DND-41 (cell line): ENCODE results near the gene MICALL2.

Experiments
- ATAC-seq: fragments of 200-7000 bp; cut with Tn5 transposase; 3 replicates; pipeline ENCODE4 v1.9.1; 2021; ENCODE audit warnings: low read depth; ENCODE audit not compliant: insufficient read depth
- DNase-seq: peaks from one replicate; pipeline ENCODE4 v3.0.0-alpha.2; 2020
- H2AFZ ChIP-seq: 2 replicates; pipeline ENCODE4 v1.6.0; 2012; ENCODE audit warnings: low read depth, low read length
- H3K27ac ChIP-seq: 2 replicates; pipeline ENCODE4 v1.5.1; 2012; ENCODE audit warnings: low read length, inconsistent platforms
- H3K27me3 ChIP-seq: fragments of 200-600 bp; sonication (generic); 2 replicates; pipeline ENCODE4 v1.6.0; 2012; ENCODE audit warnings: low read length, mild to moderate bottlenecking, inconsistent platforms; ENCODE audit not compliant: insufficient read depth, poor library complexity
- H3K36me3 ChIP-seq: 2 replicates; pipeline ENCODE4 v1.5.1; 2012; ENCODE audit warnings: low read length, inconsistent platforms; ENCODE audit not compliant: insufficient read depth
- H3K4me1 ChIP-seq: 2 replicates; pipeline ENCODE4 v1.5.1; 2012; ENCODE audit warnings: mild to moderate bottlenecking, low read length; ENCODE audit not compliant: insufficient read depth
- H3K4me2 ChIP-seq: 2 replicates; pipeline ENCODE4 v1.6.0; 2012; ENCODE audit warnings: mild to moderate bottlenecking, moderate library complexity, low read length, inconsistent platforms; ENCODE audit not compliant: insufficient read depth
- H3K4me3 ChIP-seq, 2 experiments: fragments of 200-600 bp in 1 of 2; shearing (Covaris generic) in 1 of 2; 2 replicates each; pipeline ENCODE4 v1.5.1; 2012 to 2016; ENCODE audit warnings: inconsistent platforms in 2 of 2, low read length in 2 of 2, mild to moderate bottlenecking in 2 of 2, low read depth in 1 of 2, moderate library complexity in 1 of 2
- H3K79me2 ChIP-seq: 2 replicates; pipeline ENCODE4 v1.6.0; 2012; ENCODE audit warnings: low read length, inconsistent platforms; ENCODE audit not compliant: insufficient read depth
- H3K9ac ChIP-seq: 2 replicates; pipeline ENCODE4 v1.6.0; 2012; ENCODE audit warnings: low read depth, mild to moderate bottlenecking, inconsistent platforms, low read length, moderate library complexity
- H3K9me3 ChIP-seq: 2 replicates; pipeline ENCODE4 v1.5.1; 2012; ENCODE audit warnings: low read length, moderate library complexity, mild to moderate bottlenecking, inconsistent platforms; ENCODE audit not compliant: insufficient read depth, severe bottlenecking
- H4K20me1 ChIP-seq: 2 replicates; pipeline ENCODE4 v1.6.0; 2012; ENCODE audit warnings: low read length; ENCODE audit not compliant: insufficient read depth
- EZH2 ChIP-seq: IDR thresholded peaks from 3 replicates; pipeline ENCODE4 v1.6.1; 2012; ENCODE audit warnings: borderline replicate concordance, low read depth, mild to moderate bottlenecking, moderate library complexity, low read length, inconsistent platforms; ENCODE audit not compliant: severe bottlenecking
- TF ChIP-seq, protein P1 (sequence below): IDR thresholded peaks from 2 replicates; pipeline ENCODE4 v1.5.1; 2012; ENCODE audit warnings: borderline replicate concordance, low read length, moderate library complexity, mild to moderate bottlenecking; ENCODE audit not compliant: poor library complexity, severe bottlenecking; ENCODE audit errors: extremely low read depth

MICALL2 gene

DNA sequence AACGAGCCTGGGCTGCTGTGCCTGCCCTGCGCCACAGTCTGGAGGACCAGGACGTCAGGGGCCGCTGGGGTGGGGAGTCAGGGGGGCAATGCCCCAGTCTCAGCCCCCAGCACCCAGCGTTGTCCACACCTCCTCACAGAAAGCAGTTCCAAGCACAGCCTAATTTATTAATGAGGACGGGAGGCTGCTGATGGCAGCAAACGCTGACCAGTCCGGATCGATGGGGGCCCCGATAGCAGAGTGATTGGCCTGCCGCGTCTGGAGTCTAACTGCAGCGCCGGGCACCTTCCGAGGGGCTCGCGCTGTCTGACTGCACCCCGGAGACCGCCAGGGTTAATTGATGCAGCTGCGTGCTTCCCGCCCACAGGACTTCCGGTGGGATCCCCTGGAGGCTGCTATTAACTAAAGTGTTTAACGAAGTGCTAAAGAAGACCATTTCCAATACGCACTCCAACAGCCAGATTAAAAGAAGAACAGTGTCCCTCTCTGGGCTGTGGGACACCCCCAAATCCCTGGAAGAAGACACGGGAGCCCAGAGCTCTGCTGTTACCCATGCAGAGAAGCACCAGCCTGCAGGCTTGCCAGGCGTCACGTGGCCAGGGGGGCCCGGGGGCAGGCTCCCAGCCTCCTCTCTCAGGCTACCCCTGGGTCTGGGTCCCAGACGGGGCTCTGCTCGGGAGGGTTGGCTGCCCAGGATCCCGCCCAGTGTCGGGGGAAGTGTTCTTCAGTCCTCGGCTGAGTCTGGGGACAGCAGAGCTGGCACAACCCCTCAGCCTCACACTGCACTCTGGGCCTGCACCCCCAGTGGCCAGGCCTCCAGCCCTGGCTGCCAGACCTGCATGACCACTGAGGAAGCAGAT lies 63.8 kb downstream of the MICALL2 start:
- H3K27ac ChIP-seq = no peak overlapping the region
- H3K4me2 ChIP-seq = peak overlapping the region; percentile 59
- no peaks in the 10 kb centered on the region for H3K9me3 ChIP-seq
- H3K27me3 ChIP-seq = peaks cover 2% of the 10 kb centered on the region
- peaks cover 12% of the 10 kb centered on the region for H3K4me1 ChIP-seq
- peak overlapping the region; percentile 16; the same call in 1 of the 2 replicates for H3K9ac ChIP-seq
- peak; percentile 66 for DNase-seq
- TF ChIP-seq, protein P1, sequence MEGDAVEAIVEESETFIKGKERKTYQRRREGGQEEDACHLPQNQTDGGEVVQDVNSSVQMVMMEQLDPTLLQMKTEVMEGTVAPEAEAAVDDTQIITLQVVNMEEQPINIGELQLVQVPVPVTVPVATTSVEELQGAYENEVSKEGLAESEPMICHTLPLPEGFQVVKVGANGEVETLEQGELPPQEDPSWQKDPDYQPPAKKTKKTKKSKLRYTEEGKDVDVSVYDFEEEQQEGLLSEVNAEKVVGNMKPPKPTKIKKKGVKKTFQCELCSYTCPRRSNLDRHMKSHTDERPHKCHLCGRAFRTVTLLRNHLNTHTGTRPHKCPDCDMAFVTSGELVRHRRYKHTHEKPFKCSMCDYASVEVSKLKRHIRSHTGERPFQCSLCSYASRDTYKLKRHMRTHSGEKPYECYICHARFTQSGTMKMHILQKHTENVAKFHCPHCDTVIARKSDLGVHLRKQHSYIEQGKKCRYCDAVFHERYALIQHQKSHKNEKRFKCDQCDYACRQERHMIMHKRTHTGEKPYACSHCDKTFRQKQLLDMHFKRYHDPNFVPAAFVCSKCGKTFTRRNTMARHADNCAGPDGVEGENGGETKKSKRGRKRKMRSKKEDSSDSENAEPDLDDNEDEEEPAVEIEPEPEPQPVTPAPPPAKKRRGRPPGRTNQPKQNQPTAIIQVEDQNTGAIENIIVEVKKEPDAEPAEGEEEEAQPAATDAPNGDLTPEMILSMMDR = no peak
- no peak for TF ChIP-seq EZH2
- peak overlapping the region; percentile 44; the same call in 1 of the 2 replicates for H2AFZ ChIP-seq
- no peaks in the 10 kb centered on the region for H3K36me3 ChIP-seq
- H3K4me3 ChIP-seq = peak overlapping the region in 1 of 2 experiments; percentile 30; a peak in 1 of 4 replicates
- ATAC-seq = peak; percentile 95
- H4K20me1 ChIP-seq = no peaks in the 10 kb centered on the region
- no peaks in the 10 kb centered on the region for H3K79me2 ChIP-seq

DNA sequence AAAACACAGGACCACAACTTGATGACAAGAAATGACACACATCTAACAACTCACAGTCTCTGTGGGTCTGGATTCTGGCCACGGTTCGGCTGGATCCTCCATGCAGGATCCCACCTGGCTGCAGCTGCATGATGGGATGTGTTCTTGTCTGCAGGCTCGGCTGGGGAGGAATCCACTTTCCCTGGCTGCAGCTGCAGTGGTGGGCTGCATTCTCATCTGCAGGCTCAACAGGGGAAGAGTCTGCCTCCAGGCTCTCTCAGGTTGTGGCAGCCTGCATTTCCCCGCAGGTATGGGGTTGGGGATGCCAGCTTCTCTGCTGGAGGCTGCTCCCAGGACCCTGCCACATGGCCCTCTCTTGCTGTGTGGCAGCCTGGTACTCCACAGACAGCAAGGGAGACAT lies 64.9 kb downstream of the MICALL2 start:
- peaks cover 2% of the 10 kb centered on the region for H3K27me3 ChIP-seq
- H2AFZ ChIP-seq = no peak overlapping the region
- no peak overlapping the region for H3K4me2 ChIP-seq
- H4K20me1 ChIP-seq = no peaks in the 10 kb centered on the region
- H3K4me1 ChIP-seq = peaks cover 12% of the 10 kb centered on the region
- no peak for TF ChIP-seq EZH2
- TF ChIP-seq, protein P1 = no peak
- no peaks in the 10 kb centered on the region for H3K9me3 ChIP-seq
- no peak overlapping the region for H3K9ac ChIP-seq
- H3K79me2 ChIP-seq = no peaks in the 10 kb centered on the region
- ATAC-seq (no peak), DNase-seq (no peak)
- no peaks in the 10 kb centered on the region for H3K36me3 ChIP-seq
- no peak overlapping the region for H3K4me3 ChIP-seq
- no peak overlapping the region for H3K27ac ChIP-seq

DNA sequence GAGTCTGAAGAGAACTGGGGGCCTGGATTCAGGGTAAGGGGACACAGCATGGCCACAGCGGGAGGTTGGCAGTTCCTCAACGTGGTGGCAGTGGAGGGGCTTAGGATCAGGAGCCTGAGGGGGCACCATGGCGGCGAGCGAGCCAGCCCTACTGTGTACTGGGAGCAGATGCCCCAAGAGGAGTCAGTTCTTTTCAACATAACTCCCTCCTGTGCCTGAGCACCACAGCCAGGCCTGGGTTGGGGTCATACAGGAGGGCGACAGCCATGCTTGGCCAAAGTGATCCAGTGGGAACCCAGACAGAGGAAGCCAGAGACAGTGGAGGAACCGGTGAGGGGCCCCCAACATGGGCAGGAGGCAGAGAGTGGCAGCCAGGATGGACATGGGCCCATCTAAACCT lies 65.8 kb downstream of the MICALL2 start:
- Histone ChIP-seq H3K9me3 (no peaks in the 10 kb centered on the region), H3K4me1 (peaks cover 12% of the 10 kb centered on the region), H3K27me3 (peaks cover 2% of the 10 kb centered on the region)

DNA sequence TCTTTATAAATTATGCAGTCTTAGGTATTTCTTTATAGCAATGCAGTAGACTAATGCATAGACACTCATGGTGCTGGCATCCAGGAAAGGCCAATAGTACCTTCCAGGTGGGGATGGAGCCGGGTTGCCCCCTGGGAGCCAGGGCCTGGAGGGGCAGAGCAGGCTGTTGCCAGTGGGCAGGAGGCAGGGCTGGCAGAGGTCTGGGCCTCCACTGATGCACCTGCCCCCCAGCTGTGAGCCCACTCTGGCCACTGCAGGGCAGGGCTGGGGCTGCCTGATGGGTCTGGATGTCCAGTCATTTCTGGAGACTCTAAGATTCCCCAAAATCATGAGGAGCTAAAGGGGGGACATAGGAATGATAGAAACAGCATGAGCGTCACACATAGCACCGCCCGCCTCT lies 66.7 kb downstream of the MICALL2 start:
- Histone ChIP-seq H3K4me3 (no peak overlapping the region), H3K4me2 (no peak overlapping the region), H3K36me3 (no peaks in the 10 kb centered on the region), H3K4me1 (peaks cover 12% of the 10 kb centered on the region), H3K9me3 (no peaks in the 10 kb centered on the region), H4K20me1 (no peaks in the 10 kb centered on the region), H3K27me3 (peaks cover 2% of the 10 kb centered on the region), H3K27ac (no peak overlapping the region), H3K9ac (no peak overlapping the region), H3K79me2 (no peaks in the 10 kb centered on the region), H2AFZ (no peak overlapping the region)
- ATAC-seq (no peak), DNase-seq (no peak)
- no peak for TF ChIP-seq EZH2
- TF ChIP-seq, protein P1 = no peak

More for the DNA sequence above, 65.8 kb downstream of the MICALL2 start:
- DNase-seq = no peak
- H3K79me2 ChIP-seq = no peaks in the 10 kb centered on the region
- no peak overlapping the region for H2AFZ ChIP-seq
- H4K20me1 ChIP-seq = no peaks in the 10 kb centered on the region
- no peak for ATAC-seq
- TF ChIP-seq EZH2 = no peak
- no peak overlapping the region for H3K4me2 ChIP-seq
- H3K4me3 ChIP-seq = no peak overlapping the region
- H3K36me3 ChIP-seq = no peaks in the 10 kb centered on the region
- no peak overlapping the region for H3K9ac ChIP-seq
- no peak overlapping the region for H3K27ac ChIP-seq
